NAMALWA (cell line): ENCODE data around the gene MFSD1.

Source experiments
- DNase-seq: peaks from one replicate; pipeline ENCODE4 v3.0.0-alpha.2; 2015; ENCODE audit warnings: low spot score

MFSD1 gene

DNA sequence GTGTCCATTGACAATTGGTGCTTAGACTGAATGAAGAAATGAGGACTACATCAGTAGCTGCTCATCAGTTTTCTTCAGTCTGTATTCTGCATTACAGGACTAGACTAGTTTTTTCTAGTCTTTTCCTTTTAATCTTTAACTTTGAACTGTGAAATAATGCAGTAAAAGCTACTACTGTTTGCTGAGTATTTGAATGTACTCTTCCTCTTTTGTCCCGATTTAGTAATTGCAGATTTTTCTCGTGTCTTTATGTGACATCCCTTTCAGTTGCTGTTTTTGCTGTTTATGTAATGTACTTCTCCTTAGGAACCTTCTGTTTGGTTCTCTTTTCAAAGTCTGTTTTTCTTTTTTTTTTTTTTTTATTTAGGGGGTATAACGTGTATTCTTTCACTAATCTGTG lies 17.4 kb downstream of the MFSD1 start:
- no peak for DNase-seq

DNA sequence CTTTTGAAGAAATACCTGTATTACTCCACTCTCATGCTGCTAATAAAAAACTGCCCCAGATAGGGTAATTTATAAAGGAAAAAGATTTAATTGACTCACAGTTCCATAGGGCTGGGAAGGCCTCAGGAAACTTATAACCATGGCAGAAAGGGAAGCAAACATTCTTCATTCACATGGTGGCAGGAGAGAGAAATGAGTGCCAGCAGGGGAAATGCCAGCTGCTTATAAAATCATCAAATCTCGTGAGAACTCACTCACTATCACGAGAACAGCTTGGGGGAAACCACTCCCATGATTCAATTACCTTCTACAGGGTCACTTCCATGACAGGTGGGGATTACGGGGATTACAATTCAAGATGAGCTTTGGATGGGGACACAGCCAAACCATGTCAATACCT lies 18.7 kb downstream of the MFSD1 start:
- no peak for DNase-seq

DNA sequence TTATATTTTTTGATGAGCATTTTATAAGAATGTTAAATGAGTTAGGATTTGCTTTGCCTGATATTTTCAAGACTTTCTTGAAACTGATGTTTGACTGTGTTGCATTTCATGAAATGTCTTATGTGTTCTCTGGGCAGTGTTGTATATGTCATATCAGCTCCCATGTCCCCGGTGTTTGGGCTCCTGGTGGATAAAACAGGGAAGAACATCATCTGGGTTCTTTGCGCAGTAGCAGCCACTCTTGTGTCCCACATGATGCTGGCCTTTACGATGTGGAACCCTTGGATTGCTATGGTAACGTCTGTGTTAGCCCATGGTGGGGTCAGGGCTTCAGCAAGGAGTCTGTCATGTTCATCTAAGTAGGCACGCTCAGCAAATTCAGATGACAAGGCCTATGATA lies 20.0 kb downstream of the MFSD1 start:
- DNase-seq = no peak

DNA sequence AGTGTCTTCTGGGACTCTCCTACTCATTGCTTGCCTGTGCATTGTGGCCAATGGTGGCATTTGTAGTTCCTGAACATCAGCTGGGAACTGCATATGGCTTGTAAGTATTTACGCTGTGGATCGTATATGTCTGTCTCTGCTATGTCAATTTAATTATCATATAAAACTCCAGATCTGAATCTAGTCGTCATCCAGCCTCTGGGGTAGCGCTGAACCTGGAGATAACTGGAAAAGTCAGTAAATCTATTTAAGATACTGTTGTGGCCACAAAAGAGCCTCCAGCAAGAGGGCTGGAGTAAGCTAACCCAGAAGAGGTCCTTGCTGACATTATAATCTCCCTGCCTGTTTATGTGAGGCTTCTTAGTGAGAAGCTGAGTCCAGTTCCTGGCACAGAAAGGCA lies 21.6 kb downstream of the MFSD1 start:
- no peak for DNase-seq

DNA sequence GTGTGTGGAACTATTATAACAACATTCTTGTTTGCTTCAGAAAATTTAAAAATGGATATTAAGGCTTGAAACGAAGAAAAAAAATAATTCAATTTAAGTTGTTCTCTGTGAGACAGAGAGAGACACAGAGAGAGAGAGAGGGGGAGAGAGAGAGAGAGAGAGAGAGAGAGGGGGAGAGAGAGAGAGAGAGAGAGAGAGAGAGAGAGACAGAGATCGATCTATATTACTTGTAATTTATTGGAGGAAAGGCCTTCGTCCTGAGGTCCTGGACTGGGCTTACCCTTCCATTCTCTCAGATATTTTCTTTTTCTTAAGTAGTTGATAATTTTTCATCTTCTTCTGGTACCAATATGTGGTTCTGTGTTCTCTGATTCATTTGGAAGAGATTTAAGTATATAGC lies 25.9 kb downstream of the MFSD1 start:
- no peak for DNase-seq

DNA sequence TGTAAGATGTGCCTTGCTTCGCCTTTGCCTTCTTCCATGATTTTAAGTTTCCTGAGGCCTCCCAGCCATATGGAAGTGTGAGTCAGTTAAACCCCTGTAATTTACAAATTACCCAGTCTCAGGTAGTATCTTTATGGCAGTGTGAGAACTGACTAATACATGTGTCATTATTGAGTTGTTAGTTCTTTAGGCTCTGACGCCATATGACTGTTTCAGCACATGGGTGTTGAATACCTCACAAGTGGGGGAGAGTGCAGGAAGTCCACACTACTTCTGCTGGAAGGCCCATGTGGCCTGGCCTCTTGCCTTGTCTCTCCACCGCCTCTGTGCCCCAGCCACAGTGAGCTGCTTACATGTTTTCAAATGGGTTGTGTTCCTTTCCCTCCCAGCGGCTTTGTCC lies 28.5 kb downstream of the MFSD1 start:
- no peak for DNase-seq

DNA sequence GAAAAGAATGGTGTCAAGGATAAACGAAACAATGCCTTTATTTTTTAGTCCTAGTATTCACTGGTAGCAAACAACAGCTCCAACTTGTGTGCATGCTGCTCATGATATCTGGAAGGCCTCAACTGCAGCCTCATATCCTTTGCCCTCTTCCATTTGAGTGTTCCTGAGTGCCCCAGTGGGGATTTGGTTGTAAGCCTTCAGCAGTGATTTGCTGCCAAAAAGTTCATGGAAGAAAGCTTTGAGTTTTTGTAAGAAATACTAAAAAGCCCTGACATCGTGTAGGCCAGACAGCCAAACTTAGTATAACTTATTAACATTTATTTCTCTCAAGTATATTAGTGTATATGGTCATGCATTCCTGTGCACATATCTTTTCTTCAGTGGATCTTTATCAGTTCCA lies 30.0 kb downstream of the MFSD1 start:
- no peak for DNase-seq

DNA sequence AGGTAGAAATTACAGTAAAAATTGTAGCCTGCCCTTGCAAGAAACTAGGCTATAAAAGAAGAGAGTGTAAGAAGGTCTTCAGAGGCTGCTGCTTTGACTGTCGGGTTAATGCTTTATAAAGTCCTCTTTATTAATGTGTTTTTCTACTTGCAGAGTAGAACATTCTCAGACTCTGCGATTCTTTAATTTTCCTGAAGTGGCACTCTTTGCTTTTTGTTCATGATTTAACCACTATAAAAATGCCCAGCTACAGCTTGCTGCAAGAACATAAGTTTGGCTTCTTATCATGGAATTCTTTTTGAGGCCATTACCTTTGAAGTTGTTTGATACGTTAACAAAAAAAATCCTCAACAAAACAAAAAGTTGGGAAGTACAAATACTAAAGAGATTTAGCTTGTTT lies 33.8 kb downstream of the MFSD1 start:
- DNase-seq = no peak

DNA sequence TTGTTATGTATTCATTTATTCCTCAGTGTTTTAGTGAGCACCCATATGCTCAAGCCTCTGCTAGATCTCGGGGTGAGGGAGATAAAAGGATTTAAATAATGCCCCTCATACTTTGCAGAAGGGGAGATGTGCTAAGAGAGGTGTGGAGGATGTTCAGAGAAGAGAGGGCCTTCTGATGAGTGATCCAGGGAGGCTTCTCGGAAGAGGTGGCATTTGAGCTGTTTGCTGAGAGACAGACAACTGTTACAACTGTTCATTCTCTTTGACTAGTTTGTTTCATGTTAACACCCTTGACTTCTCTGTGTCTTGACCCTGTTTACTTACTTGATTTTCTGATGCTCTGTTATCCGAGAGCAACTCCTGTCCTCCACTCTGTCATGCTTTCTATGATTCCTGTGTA lies 34.5 kb downstream of the MFSD1 start:
- DNase-seq = no peak

DNA sequence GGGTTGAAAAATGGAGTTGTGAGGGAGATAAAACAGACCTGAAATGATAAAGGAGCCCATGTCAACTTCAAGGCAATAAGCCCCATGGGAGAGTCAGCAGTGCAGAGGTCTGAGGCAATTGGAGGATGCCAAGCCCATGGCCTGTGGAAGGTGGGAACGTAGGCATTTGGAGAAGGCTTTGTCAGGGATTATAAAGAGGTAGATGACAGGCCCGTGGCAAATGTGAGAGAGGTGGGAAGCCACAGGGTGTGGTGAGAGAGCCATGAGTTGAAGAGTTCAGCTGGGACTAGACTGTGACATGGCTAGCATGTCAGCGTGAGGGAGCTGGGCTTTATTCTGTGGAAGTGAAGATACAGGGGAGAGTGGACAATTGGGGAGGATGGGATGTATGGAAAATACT lies 35.4 kb downstream of the MFSD1 start:
- no peak for DNase-seq

DNA sequence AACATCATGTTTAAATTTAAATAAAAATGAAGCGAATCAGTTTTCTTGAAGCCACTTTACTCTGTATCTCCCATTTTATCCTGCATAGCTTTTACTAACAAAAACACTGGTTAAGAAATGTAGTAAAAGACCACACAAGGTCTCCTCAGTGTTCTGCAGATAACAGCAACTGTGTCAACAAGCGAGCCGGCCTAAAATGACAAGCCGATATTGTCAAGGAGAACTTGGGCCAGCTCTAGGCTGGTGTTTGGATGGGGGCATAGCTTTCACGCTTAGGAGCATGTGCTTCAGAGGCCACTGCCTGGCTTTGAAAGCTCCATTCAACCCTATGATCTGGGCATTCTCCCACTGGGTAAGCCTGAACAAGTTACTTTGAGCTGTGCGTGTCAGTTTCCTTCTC lies 38.1 kb downstream of the MFSD1 start:
- no peak for DNase-seq

DNA sequence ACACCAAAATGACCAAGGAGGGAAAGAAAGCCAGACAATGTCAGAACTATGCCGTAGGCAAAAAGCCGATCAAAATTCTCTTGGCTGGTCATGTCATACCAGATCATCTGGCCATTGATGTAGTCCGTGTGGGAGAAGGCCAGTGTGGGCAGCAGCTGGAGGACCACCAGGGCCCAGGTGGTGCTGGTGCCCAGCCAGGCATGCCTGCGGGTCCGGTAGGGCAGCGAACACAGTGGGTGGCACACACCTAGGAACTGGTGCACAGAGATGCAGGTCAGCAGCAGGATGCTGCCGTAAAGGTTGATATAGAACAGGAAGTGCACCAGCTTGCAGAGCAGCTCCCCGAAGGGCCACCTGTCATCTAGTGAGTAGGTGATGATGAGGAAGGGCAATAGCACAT lies 39.5 kb downstream of the MFSD1 start:
- no peak for DNase-seq

DNA sequence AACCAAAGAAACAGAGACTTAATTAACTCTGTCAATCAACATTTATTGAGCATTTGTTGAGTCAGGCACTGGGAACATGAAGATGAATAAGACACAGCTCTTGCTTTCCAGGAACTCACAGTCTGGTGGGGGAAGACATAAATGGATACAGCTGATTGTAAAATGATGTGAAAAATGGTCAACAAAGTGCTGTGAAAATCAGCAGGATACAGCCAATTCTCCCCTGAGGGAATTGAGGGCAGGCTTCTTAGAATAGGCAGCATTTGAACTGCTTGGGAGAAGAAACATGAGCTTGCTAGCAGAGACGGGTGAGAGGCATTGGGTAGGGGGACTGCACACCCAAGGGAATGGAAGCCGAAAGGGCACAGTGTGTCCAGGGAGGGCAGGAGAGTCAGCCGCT lies 41.1 kb downstream of the MFSD1 start:
- DNase-seq = no peak

DNA sequence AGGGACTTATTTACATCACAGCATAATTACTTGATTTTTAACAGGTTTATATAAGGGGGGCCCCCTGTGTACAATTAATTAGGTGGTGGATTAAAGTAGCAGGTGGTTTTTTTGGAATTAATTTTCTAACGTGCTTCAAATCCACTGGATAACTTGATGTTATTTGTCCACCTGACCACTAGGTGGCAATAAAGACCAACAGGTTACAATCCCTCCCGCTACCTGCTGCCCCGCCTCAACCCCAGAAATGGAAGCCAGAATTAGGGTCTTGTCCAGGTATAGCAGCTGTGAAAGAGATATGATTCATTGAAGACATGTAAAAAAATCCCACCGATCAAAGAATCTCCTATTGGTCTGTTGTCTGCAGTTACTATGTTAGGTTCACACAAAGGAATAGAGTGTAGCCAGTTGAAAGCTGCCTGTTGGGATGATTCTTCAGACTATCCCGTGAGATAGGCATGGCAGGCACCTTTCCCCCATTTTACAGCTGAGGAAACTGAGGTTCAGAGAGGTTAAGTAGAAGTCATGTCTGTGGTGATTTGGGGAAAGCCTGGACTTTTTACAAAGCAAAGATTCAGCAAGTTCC lies 44.0 kb downstream of the MFSD1 start:
- DNase-seq = peak; percentile 72

DNA sequence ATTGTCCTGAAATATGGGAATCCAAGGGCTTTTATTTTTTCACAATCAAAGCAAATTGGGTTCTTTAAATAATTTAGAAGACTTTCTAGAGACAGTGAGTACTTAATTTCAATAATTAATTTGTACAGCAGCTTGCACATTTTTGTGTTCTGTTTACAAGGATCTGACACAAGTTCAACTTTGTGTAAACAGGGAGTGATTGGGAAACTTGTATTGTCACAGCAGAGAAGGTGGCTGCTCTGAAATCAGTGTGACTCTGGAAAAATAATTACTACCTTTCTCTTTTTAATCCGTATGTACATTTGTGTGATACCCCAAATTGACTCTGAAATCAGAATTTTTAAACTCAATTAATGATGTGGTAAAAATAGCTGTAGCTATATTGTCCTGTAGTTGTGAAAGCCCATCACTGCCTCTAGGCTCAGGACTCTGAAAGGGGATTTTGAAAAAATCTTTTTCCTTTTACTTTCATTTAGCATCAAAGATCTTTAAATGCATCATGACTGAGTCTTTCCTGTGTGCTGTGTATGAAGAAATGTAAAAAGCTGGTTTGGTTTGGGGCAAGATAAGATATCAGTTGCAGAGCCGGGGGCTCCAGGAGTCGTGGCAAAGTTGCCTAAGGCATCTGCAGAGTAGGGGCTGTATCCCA lies 45.1 kb downstream of the MFSD1 start:
- no peak for DNase-seq

DNA sequence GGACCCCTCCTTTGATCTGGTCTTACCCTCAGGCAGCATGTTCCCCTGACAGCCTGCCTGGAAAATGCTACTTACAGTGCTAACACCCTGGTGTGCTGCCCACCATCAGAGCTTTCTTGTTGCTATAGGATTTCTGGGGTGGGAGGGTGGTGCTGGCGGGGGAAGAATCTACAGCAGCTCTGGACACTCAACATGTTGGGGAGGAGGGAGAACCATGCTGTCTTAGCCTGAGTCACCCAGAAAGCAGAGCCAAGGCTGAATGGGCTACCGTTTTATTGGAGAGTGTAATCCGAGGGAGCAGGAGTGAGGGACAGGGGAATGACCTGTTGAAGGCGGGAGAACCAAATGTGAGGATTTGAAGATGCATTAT lies 45.6 kb downstream of the MFSD1 start:
- no peak for DNase-seq

DNA sequence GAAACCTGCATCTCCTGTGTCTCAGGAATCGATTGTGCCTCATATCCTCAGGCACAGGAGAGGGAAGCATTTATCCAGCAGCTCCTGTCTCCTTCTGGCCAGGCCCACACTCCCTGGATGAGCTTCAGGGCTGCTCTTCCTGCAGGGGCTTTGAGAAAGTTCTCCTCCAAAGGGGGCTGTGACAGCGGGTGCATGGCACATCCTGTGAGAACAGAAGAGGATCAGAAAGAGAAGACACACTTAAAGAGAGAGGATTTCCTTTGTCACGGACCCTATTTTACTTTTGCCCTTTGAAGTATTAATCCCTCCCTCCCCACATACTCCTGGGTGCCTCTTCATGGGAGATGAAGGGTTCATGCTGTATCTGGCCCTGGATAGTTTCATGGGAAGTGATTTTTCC lies 46.0 kb downstream of the MFSD1 start:
- no peak for DNase-seq

DNA sequence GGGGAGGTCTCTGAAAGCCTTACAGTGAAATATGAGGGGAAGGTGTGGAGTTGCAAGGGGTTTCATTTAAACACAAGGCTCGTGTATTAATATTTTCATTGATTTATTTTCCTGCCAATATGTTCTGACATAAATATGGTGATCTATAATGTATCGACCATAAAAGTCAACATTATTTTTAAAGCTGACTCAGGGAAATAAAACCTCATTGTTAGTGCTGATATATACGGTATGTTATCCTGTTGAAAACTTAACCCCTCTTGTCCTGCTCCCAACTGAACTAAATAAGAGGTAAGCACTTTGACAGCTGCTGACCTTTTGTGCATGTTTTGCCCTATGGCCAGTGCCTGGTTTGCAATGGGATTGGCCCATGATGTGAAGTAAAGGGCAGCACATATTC lies 47.9 kb downstream of the MFSD1 start:
- no peak for DNase-seq

DNA sequence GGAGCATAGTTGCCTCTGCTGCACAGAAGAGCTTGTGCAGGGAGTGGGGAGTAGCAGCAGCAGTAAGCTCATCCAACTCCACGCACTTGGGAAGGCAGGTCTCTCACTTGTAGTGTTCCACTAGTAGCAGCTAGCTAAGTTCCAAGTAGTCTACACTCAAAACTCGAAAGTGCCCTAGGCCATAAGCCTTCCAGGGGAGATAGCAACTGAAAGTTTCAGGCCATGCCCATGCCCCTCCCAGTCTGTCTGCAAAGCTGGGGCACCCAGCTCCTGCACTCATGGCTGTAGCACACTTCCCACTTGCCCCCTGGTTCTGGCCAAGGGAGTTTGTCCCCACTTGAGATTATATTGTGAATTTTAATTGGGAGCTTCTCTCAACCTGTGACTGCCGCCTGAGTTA lies 57.5 kb downstream of the MFSD1 start:
- no peak for DNase-seq

DNA sequence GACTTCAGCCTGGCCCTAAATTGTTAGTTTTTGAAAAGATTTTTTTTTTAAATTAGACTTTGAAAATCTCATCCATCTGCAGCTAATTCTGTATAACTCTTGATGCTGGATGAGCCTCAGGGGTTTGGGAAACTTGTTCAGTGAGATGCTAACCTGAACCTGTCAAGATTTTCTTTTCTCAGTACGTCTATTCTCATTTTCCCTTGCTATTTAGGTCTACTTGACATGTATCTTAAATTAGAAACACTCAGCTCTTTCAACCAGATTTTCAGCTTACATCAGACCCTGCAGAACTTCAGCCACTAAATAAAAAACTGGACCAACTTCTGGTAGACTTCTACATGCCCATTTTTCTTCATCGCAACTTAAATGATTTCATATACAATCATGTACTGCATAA lies 61.4 kb downstream of the MFSD1 start:
- DNase-seq = no peak

DNA sequence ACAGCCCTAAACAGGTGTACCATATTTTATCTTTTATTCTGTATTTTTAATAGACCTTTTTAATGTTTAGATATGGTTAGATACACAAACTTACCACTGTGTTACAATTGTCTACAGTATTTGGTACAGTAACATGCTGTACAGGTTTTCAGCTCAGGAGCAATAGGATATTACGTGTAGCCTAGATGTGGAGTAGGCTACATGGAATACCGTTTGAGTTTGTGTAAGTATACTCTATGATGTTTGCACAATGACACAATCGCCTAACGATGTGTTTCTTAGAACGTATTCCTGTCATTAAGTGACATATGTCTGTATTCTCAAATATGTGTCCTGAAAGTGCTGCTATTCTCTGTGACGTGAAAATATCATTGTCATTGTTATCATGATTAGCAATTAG lies 62.6 kb downstream of the MFSD1 start:
- no peak for DNase-seq

DNA sequence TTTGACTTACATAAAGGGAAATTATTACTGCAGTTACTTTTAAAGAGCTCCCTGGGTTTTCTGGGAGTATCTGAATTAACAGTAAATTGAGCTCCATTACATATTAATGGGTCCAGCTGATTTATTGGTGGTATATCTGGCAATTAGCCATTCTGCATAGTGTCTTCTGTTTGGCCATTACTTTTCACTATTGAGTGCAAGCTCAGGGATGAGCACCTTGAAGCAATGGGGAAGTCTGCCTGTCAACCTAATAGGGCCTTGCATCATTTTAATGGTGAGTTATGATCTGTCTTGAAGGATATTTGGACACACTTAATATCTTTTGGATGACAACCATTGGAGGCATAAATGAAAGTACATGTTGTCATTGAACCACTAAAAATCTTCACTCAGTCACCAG lies 73.8 kb downstream of the MFSD1 start:
- no peak for DNase-seq
